Neutrophil (primary cell): ENCODE data around the gene ATP6V1F.

Experiments
- H3K27ac ChIP-seq: fragments of 200-600 bp; sonication (generic); 2 replicates; pipeline ENCODE4 v1.5.1; 2016; ENCODE audit warnings: mild to moderate bottlenecking, moderate library complexity
- H3K27me3 ChIP-seq: fragments of 200-600 bp; sonication (generic); 2 replicates; pipeline ENCODE4 v1.6.0; 2016; ENCODE audit warnings: mild to moderate bottlenecking
- H3K36me3 ChIP-seq: fragments of 200-600 bp; sonication (generic); 2 replicates; pipeline ENCODE4 v1.5.1; 2017
- H3K4me1 ChIP-seq, 2 experiments: fragments of 200-600 bp in 1 of 2; sonication (generic) in 1 of 2; 1 replicate in 1 of 2; 2 replicates in 1 of 2; pipeline versions ENCODE4 v1.5.1 to v1.6.1; 2013 to 2016; ENCODE audit warnings: low read depth in 1 of 2, low read length in 1 of 2, mild to moderate bottlenecking in 1 of 2, moderate library complexity in 1 of 2; ENCODE audit not compliant: control insufficient read depth in 1 of 2, insufficient read depth in 1 of 2
- H3K4me3 ChIP-seq, 2 experiments: fragments of 200-600 bp in 1 of 2; sonication (generic) in 1 of 2; 1 replicate in 1 of 2; 2 replicates in 1 of 2; pipeline ENCODE4 v1.5.1; 2013 to 2016; ENCODE audit warnings: low read depth in 1 of 2, low read length in 1 of 2, mild to moderate bottlenecking in 1 of 2, moderate library complexity in 1 of 2
- H3K9me3 ChIP-seq: fragments of 200-600 bp; sonication (generic); 2 replicates; pipeline ENCODE4 v1.5.1; 2016
- CTCF ChIP-seq: fragments of 200-600 bp; sonication (generic); IDR thresholded peaks from 2 replicates; pipeline ENCODE4 v1.5.1; 2016; ENCODE audit warnings: antibody characterized with exemption

ATP6V1F gene

DNA sequence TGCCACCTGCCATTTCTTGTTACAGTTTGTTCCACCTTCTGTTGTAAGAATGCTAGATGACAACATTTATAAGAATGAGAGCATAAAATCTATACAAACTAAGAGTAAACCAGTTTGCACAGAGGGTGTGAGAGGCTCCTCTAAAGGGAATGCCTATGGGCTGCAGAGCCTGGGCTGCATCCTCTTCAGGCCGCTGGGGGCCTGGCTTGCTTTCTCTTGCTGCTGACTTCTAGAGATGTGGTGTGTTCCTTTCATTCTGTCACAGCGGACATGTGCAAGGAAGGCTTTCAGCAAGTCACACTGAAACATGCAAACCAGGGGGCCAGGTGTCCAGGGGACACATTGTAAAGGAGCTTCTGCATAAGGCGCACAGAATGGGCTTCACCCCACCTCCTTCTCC is 7.1 kb upstream of the ATP6V1F start:
- Histone ChIP-seq H3K27ac (no peak overlapping the region), H3K36me3 (no peaks in the 10 kb centered on the region), H3K9me3 (no peaks in the 10 kb centered on the region), H3K27me3 (peaks cover 19% of the 10 kb centered on the region), H3K4me1 (no peaks in the 10 kb centered on the region), H3K4me3 (no peak overlapping the region)
- TF ChIP-seq CTCF = no peak

- Histone ChIP-seq H3K4me3 (no peak overlapping the region), H3K9me3 (no peaks in the 10 kb centered on the region), H3K27me3 (peaks cover 19% of the 10 kb centered on the region), H3K4me1 (no peaks in the 10 kb centered on the region), H3K36me3 (no peaks in the 10 kb centered on the region), H3K27ac (no peak overlapping the region)
- TF ChIP-seq CTCF = no peak
Observed at GRCh38 chr7:128856001-128856718, 6.5 kb upstream of the ATP6V1F start.

GRCh38 chr7:128858380-128859231 is 4.0 kb upstream of the ATP6V1F start:
- Histone ChIP-seq H3K27ac (no peak overlapping the region), H3K9me3 (no peaks in the 10 kb centered on the region), H3K4me1 (peaks cover 12 to 13% of the 10 kb centered on the region in 2 experiments), H3K27me3 (peaks cover 18% of the 10 kb centered on the region), H3K4me3 (no peak overlapping the region), H3K36me3 (no peaks in the 10 kb centered on the region)
- TF ChIP-seq CTCF = no peak

DNA sequence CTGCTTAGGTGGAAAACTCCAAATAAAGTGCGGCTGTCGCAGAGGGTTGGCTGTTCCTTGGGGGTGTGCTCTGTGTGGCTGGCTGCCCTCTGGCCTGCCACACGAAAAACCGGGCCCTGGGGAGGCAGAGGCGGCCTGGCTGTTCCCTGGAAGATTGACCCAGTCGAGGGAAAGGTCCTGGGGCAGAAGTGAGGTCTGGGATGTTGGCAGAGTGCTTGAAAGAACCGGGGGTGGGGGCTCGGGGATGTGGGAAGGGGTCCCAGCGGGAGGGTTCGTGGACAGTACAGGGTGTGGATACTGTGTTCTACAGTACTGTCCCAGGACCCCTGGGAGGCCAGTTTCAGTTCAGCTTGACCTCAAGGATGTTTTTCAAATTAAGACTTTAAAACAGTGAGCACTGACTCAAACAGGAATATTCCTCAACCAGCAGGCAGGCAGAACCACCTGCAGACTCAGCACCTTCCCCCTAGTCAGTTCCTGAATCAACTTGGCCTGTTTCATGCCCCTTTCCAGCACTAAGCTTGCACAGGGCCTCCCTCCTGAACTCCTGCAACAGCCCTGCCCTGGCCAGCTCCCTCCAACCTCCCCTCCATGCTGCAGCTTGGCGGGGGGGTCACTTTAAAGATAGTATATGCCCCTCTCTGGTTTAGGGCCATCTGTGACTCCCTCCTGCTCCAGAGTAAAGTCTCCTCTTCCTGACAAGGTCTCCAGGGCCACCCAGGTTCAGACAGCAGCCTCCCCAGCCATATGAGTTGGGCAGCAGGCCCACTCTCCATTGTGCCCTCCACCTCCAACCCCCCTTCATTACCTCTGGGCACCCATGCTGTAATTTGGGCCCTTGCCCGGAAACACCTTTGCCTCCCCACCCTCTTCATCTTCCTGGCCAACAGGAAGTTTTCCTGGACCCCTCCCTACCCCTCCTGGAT is 3.2 kb upstream of the ATP6V1F start:
- Histone ChIP-seq H3K36me3 (no peaks in the 10 kb centered on the region), H3K27ac (no peak overlapping the region), H3K4me1 (peaks cover 16 to 17% of the 10 kb centered on the region in 2 experiments), H3K4me3 (no peak overlapping the region), H3K27me3 (peaks cover 9% of the 10 kb centered on the region), H3K9me3 (no peaks in the 10 kb centered on the region)
- no peak for TF ChIP-seq CTCF
